Heart right ventricle (tissue), 16 donors: ENCODE data around the gene TATDN2. TPM values are rescaled to one million over a fixed set of nuclear protein-coding genes. Genes with fewer than 3 reads are reported as not detected.

ENCODE experiments used
- ATAC-seq, 8 donors: fragments of 200-7000 bp; cut with Tn5 transposase; one replicate each; pipeline ENCODE4 v1.9.1; 2020; ENCODE audit warnings: mild to moderate bottlenecking in 8 of 8, moderate library complexity in 8 of 8, moderate number of reproducible peaks in 1 of 8
- DNase-seq, 2 donors: peaks; one replicate each; pipeline ENCODE4 v3.0.0-alpha.2; 2020
- H3K27ac ChIP-seq, 10 donors: fragments of 200-600 bp; sonication (generic) in 2 of 10; one replicate each; pipeline versions ENCODE4 v1.5.0 to v1.8.0; 2020 to 2022; ENCODE audit warnings: mild to moderate bottlenecking in 3 of 10
- H3K27me3 ChIP-seq, 7 donors: fragments of 200-600 bp; one replicate each; pipeline ENCODE4 v1.8.0; 2021 to 2022; ENCODE audit warnings: mild to moderate bottlenecking in 2 of 7
- H3K36me3 ChIP-seq, 9 donors: fragments of 200-600 bp; sonication (generic) in 1 of 9; one replicate each; pipeline versions ENCODE4 v1.5.0 to v1.8.0; 2020 to 2022; ENCODE audit warnings: mild to moderate bottlenecking in 2 of 9
- H3K4me1 ChIP-seq, 9 donors: fragments of 200-600 bp; sonication (generic) in 1 of 9; one replicate each; pipeline versions ENCODE4 v1.5.0 to v1.8.0; 2020 to 2022; ENCODE audit warnings: mild to moderate bottlenecking in 4 of 9
- H3K4me3 ChIP-seq, 10 donors: fragments of 200-600 bp; sonication (generic) in 2 of 10; one replicate each; pipeline versions ENCODE4 v1.5.0 to v1.8.0; 2020 to 2022; ENCODE audit warnings: mild to moderate bottlenecking in 7 of 10, moderate library complexity in 2 of 10
- H3K9me3 ChIP-seq, 11 donors: fragments of 200-600 bp in 10 of 11; sonication (generic) in 2 of 11; one replicate each; pipeline versions ENCODE4 v1.5.0 to v1.8.0; 2013 to 2022; ENCODE audit warnings: mild to moderate bottlenecking in 2 of 11, control low read depth in 1 of 11, moderate library complexity in 1 of 11
- CTCF ChIP-seq, 9 donors: fragments of 200-600 bp; sonication (generic) in 2 of 9; IDR thresholded peaks; one replicate each; pipeline versions ENCODE4 v1.5.0 to v1.8.0; 2021 to 2022; ENCODE audit warnings: antibody characterized with exemption in 9 of 9, mild to moderate bottlenecking in 5 of 9, moderate library complexity in 1 of 9
- WGBS, 2 donors: extraction: QIAGEN DNeasy Blood & Tissue Kit; methylation state at CpG; one replicate each; pipeline ENCODE4 v1.1.7; 2013; ENCODE audit warnings: inconsistent platforms in 1 of 2; 5-methylcytosine and 5-hydroxymethylcytosine counted together
- intact Hi-C, 10 donors: fragments of 100-400 bp; cut with DNase I; formaldehyde crosslinking; loops; one replicate each; pipeline versions ENCODE4 v1.11.1 to v1.14.2; 2022
- polyA plus RNA-seq, 2 donors: library from polyadenylated mRNA; stranded (reverse); fragments of 200-250 nt; gene quantifications; one replicate each; pipeline ENCODE4 v1.2.3, GENCODE V29; 2013
- total RNA-seq, 10 donors: library from RNA; stranded (reverse); fragmentation: NEBNext Ultra II Directional in 3 of 10; extraction: Animal tissue kit (Norgen Biotek cat#: 25700) in 3 of 10; gene quantifications; one replicate each; pipeline versions ENCODE4 v1.2.1 to v1.2.4, GENCODE V29; 2021 to 2023
- donor health status: Arrhythmogenic right ventricular cardiomyopathy.
- donor health status: ischemic (EF 13 %, LVEDD 7.1; RV severe dilation, severe dysfunction).
- donor health status: healthy with polysubstance abuse.
- donor health status: DM: no; HTN: yes; CAD: no.
- donor health status: DM: no; HTN: no; CAD: no.
- donor health status: ischemic (EF 25% LVEDD 6.9; RV normal size, moderate dysfunction).
- donor health status: ischemic (EF 25% LVEDD 5.7; RV mildly dilated, moderate dysfunction).
- donor health status: healthy.
- donor health status: DM: yes; HTN: yes; CAD: no.
- donor health status: Ischemic cardiomyopathy.
- donor health status: ischemic (EF 35%, LVEDD 5.7; RV mildly dilated, moderate dysfunction).
- donor health status: nonischemic (EF 11% LVEDD 7.7; RV severe dilation, severe dysfunction).
- donor health status: DM: yes; HTN: yes; CAD: no.
- donor health status: PGD.
- donor health status: ischemic (EF 29% LVEDD 5.4; RV normal size, mild dysfunction).
- donor health status: nonischemic (EF 23%, LVEDD 6.1; RV moderate dilation, normal function).

TATDN2 gene
- total and polyA plus RNA-seq, 12 donors, result 9.6 to 19.6 (median 17.5) TPM

- Histone ChIP-seq H3K36me3 (peaks cover 0 to 62% (median 21%) of the 10 kb centered on the region in 9 donors), H3K27me3 (no peaks in the 10 kb centered on the region), H3K4me3 (no peak overlapping the region), H3K27ac (no peak overlapping the region), H3K9me3 (no peaks in the 10 kb centered on the region), H3K4me1 (peaks cover 0 to 29% (median 20%) of the 10 kb centered on the region in 9 donors)
- ATAC-seq (no peak), DNase-seq (no peak)
- WGBS, 2 donors, result 93 to 96% methylated on average over 3 of the region's 3 CpGs
- no peak for TF ChIP-seq CTCF (IDR thresholded peaks at IDR 0.05)
- intact Hi-C loops, result no loop called here
Measured at GRCh38 chr3:10317961-10318350, 69.7 kb downstream of the TATDN2 start.

- 70 to 77% methylated on average over 6 of the region's 6 CpGs for WGBS, 2 donors
- Histone ChIP-seq H3K27me3 (no peaks in the 10 kb centered on the region), H3K9me3 (no peaks in the 10 kb centered on the region), H3K4me3 (peak overlapping the region in 5 of 10 donors; percentile 1 to 97 (median 95)), H3K36me3 (peaks cover 0 to 49% (median 13%) of the 10 kb centered on the region in 9 donors), H3K27ac (no peak overlapping the region), H3K4me1 (peaks cover 0 to 27% (median 20%) of the 10 kb centered on the region in 9 donors)
- intact Hi-C loops, result no loop called here
- no peak for TF ChIP-seq CTCF (IDR thresholded peaks at IDR 0.05)
- DNase-seq (no peak), ATAC-seq (no peak)
Measured at GRCh38 chr3:10319251-10319650, 71.0 kb downstream of the TATDN2 start.

- DNase-seq (no peak), ATAC-seq (no peak)
- Histone ChIP-seq H3K9me3 (no peaks in the 10 kb centered on the region), H3K27ac (peak overlapping the region in 2 of 10 donors; percentile 87 to 95), H3K27me3 (no peaks in the 10 kb centered on the region), H3K4me3 (peak overlapping the region; percentile 82 to 100 (median 94)), H3K4me1 (peaks cover 0 to 27% (median 20%) of the 10 kb centered on the region in 9 donors), H3K36me3 (peaks cover 0 to 44% (median 10%) of the 10 kb centered on the region in 9 donors)
- intact Hi-C loops, result no loop called here
- TF ChIP-seq CTCF (IDR thresholded peaks at IDR 0.05), result no peak
- WGBS, 2 donors, result 5 to 27% methylated on average over 2 to 3 of the region's 3 CpGs
Measured at GRCh38 chr3:10319804-10320203, 71.5 kb downstream of the TATDN2 start.

GRCh38 chr3:10320320-10320677, 72.0 kb downstream of the TATDN2 start:
- Histone ChIP-seq H3K9me3 (no peaks in the 10 kb centered on the region), H3K4me1 (peaks cover 0 to 27% (median 19%) of the 10 kb centered on the region in 9 donors), H3K27me3 (no peaks in the 10 kb centered on the region), H3K36me3 (peaks cover 0 to 39% (median 7%) of the 10 kb centered on the region in 9 donors), H3K27ac (peak overlapping the region in 9 of 10 donors; percentile 76 to 95 (median 87)), H3K4me3 (peak overlapping the region; percentile 82 to 100 (median 94))
- intact Hi-C loops, result no loop called here
- DNase-seq (no peak), ATAC-seq (peak in 1 of 8 donors; percentile 7)
- no peak for TF ChIP-seq CTCF (IDR thresholded peaks at IDR 0.05)
- WGBS, 2 donors, result 0 to 1% methylated on average over 9 of the region's 9 CpGs
